HepG2 (cell line): ENCODE measurements around the gene NINJ2. TPM values are rescaled to one million over a fixed set of nuclear protein-coding genes. Genes with fewer than 3 reads are reported as not detected.

Source experiments
- EHMT2 ChIP-seq: fragments of 200-600 bp; sonication (generic); IDR thresholded peaks from 2 replicates; pipeline ENCODE4 v1.7.0; 2017; ENCODE audit warnings: antibody characterized with exemption, low read depth, low read length, borderline replicate concordance
- FOXJ3 ChIP-seq: sonication (generic); formaldehyde crosslinking; IDR thresholded peaks from 2 replicates; pipeline ENCODE4 v1.4.0; 2020; ENCODE audit warnings: missing genetic modification reagents, mild to moderate bottlenecking, borderline replicate concordance
- GATAD1 ChIP-seq: IDR thresholded peaks from 2 replicates; pipeline ENCODE4 v1.6.1; 2016; ENCODE audit warnings: missing genetic modification reagents, missing compliant biosample characterization
- KLF11 ChIP-seq: IDR thresholded peaks from 2 replicates; pipeline ENCODE4 v1.6.1; 2016; ENCODE audit warnings: missing compliant biosample characterization
- MZF1 ChIP-seq: sonication (generic); formaldehyde crosslinking; IDR thresholded peaks from 2 replicates; pipeline ENCODE4 v1.8.1; 2023; ENCODE audit warnings: mild to moderate bottlenecking, missing genetic modification reagents, borderline replicate concordance
- NPAS2 ChIP-seq: sonication (generic); formaldehyde crosslinking; IDR thresholded peaks from 2 replicates; pipeline ENCODE4 v1.8.0; 2022; ENCODE audit warnings: mild to moderate bottlenecking, missing genetic modification reagents, borderline replicate concordance
- RFX3 ChIP-seq: IDR thresholded peaks from 2 replicates; pipeline ENCODE4 v1.6.1; 2016; ENCODE audit warnings: missing biosample characterization, missing genetic modification reagents
- TEAD2 ChIP-seq: sonication (generic); formaldehyde crosslinking; IDR thresholded peaks from 2 replicates; pipeline ENCODE4 v1.9.0; 2021; ENCODE audit warnings: missing genetic modification reagents
- ZKSCAN8 ChIP-seq: IDR thresholded peaks from 2 replicates; pipeline ENCODE4 v1.6.1; 2016; ENCODE audit warnings: borderline replicate concordance, missing genetic modification reagents, missing compliant biosample characterization
- ZMYM4 ChIP-seq: sonication (generic); formaldehyde crosslinking; IDR thresholded peaks from 2 replicates; pipeline ENCODE4 v1.8.1; 2023; ENCODE audit warnings: mild to moderate bottlenecking, missing genetic modification reagents
- ZNF143 ChIP-seq: sonication (generic); formaldehyde crosslinking; IDR thresholded peaks from 2 replicates; pipeline ENCODE4 v1.4.0; 2020; ENCODE audit warnings: missing genetic modification reagents
- ZNF225 ChIP-seq: sonication (generic); formaldehyde crosslinking; IDR thresholded peaks from 2 replicates; pipeline ENCODE4 v1.4.0; 2020; ENCODE audit warnings: mild to moderate bottlenecking, missing genetic modification reagents
- ZNF484 ChIP-seq: sonication (generic); formaldehyde crosslinking; IDR thresholded peaks from 2 replicates; pipeline ENCODE4 v1.5.1; 2020; ENCODE audit warnings: mild to moderate bottlenecking, low read depth, missing genetic modification reagents, borderline replicate concordance
- ZNF567 ChIP-seq: sonication (generic); formaldehyde crosslinking; IDR thresholded peaks from 2 replicates; pipeline ENCODE4 v1.8.1; 2023; ENCODE audit warnings: mild to moderate bottlenecking, missing genetic modification reagents, borderline replicate concordance
- ZSCAN12 ChIP-seq: sonication (generic); formaldehyde crosslinking; IDR thresholded peaks from 2 replicates; pipeline ENCODE4 v1.9.0; 2021; ENCODE audit warnings: mild to moderate bottlenecking, missing genetic modification reagents
- polyA plus RNA-seq, 8 experiments: library from polyadenylated mRNA; depleted of rRNA in 3 of 8; stranded (reverse) in 7 of 8; unstranded in 1 of 8; fragments of >200 nt; fragmentation: Illumina TruSeq in 4 of 8; extraction: Trizol in 4 of 8; gene quantifications; 2 replicates each; pipeline versions ENCODE4 v1.2.1 to v1.2.3, GENCODE V29; 2011 to 2016; ENCODE audit warnings: low read depth in 4 of 8, missing spikeins in 1 of 8, mixed read lengths in 1 of 8; ENCODE audit not compliant: insufficient read depth in 1 of 8
- total RNA-seq, 5 experiments: library from RNA; depleted of rRNA; stranded (reverse); fragments of >200 nt; fragmentation: Illumina TruSeq; extraction: Trizol; gene quantifications; 2 replicates each; pipeline ENCODE4 v1.2.3, GENCODE V29; 2016; ENCODE audit warnings: low read depth in 1 of 5
- TF ChIP-seq, protein P1 (sequence below): sonication (generic); formaldehyde crosslinking; IDR thresholded peaks from 2 replicates; pipeline ENCODE4 v1.8.1; 2023; ENCODE audit warnings: mild to moderate bottlenecking, inconsistent platforms, moderate library complexity, missing genetic modification reagents, borderline replicate concordance
- TF ChIP-seq, protein P2 (sequence below): sonication (generic); formaldehyde crosslinking; conservative IDR thresholded peaks from 2 replicates; pipeline ENCODE4 v1.8.0; 2022; ENCODE audit warnings: low read depth, missing genetic modification reagents
- TF ChIP-seq, protein P3 (sequence below): IDR thresholded peaks from 2 replicates; pipeline ENCODE4 v1.6.1; 2016; ENCODE audit warnings: control low read depth
- TF ChIP-seq, protein P4 (sequence below): IDR thresholded peaks from 2 replicates; pipeline ENCODE4 v1.6.1; 2016; ENCODE audit warnings: missing compliant biosample characterization, missing genetic modification reagents, borderline replicate concordance
- TF ChIP-seq, protein P5 (sequence below): sonication (generic); formaldehyde crosslinking; IDR thresholded peaks from 2 replicates; pipeline ENCODE4 v1.4.0; 2020; ENCODE audit warnings: missing genetic modification reagents

Gene NINJ2
- total and polyA plus RNA-seq, 2 of the 13 experiments (the other 11 are each of a cell fraction or from before 2014, with no cell fraction given): 0.62 to 3.8 TPM

DNA sequence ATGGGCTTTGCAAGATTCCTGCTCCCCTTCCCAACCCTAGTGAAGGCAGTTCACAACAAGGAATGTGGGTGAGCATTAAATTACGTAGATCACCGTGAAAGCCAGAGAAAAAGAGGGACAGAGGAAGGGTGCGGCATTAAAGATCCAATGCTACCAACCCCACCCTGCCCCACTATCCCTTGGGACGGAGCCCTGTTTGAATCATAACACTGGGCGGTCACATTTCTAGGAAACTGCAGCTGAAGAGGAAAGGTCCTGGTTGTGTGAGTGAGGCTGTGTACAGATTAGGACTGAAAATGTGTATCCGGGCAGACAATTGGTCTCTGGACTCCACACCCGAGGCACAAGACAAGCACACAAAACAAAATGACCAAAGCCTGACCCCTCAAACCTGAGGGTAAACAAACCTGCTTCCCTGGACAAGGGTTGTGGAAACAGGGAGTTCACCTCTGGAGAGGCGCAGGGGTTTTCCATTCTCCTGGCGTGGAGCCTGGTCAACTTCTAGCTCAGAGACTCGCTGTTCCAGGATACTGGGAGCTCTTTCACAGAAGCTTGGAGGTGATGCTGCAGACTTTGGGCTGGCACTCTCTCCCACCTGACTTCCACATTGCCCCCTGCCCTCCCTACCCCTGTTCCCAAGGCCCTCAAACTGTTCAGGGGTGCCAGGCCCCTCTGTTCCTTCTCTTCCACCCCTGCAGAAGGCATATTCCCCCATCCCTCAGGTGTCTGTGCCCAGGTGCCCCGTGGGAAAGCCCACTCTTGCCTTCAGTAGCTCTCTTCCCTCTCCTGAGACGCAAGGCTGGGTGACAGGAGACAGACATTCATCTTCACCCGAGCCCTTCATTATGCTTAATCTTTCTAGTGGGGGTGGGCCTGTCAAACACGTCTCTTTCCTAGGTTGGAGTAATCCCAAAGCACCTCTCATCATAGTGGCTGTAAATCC lies 16.5 kb downstream of the NINJ2 start (continued):
- TF ChIP-seq, protein P1, sequence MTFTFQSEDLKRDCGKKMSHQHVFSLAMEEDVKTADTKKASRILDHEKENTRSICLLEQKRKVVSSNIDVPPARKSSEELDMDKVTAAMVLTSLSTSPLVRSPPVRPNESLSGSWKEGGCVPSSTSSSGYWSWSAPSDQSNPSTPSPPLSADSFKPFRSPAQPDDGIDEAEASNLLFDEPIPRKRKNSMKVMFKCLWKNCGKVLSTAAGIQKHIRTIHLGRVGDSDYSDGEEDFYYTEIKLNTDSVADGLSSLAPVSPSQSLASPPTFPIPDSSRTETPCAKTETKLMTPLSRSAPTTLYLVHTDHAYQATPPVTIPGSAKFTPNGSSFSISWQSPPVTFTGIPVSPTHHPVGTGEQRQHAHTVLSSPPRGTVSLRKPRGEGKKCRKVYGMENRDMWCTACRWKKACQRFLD: no peak
- TF ChIP-seq ZSCAN12 (CRISPR knock-in tag) (0 out of 2 replicates have a peak, but pooled peaks have one; percentile 18), NPAS2 (CRISPR knock-in tag) (no peak), KLF11 (CRISPR knock-in tag) (no peak; the same call in 1 of the 2 replicates), EHMT2 (no peak), ZNF567 (CRISPR knock-in tag) (no peak), GATAD1 (CRISPR knock-in tag) (peak; percentile 61), ZNF225 (CRISPR knock-in tag) (no peak), RFX3 (CRISPR knock-in tag) (no peak), TEAD2 (CRISPR knock-in tag) (no peak), ZNF143 (CRISPR knock-in tag) (peak; percentile 33; the same call in 1 of the 2 replicates), ZNF484 (CRISPR knock-in tag) (no peak), FOXJ3 (CRISPR knock-in tag) (peak; percentile 94), MZF1 (CRISPR knock-in tag) (no peak), ZKSCAN8 (CRISPR knock-in tag) (peak; percentile 65), ZMYM4 (CRISPR knock-in tag) (peak; percentile 77)
- TF ChIP-seq, protein P2, sequence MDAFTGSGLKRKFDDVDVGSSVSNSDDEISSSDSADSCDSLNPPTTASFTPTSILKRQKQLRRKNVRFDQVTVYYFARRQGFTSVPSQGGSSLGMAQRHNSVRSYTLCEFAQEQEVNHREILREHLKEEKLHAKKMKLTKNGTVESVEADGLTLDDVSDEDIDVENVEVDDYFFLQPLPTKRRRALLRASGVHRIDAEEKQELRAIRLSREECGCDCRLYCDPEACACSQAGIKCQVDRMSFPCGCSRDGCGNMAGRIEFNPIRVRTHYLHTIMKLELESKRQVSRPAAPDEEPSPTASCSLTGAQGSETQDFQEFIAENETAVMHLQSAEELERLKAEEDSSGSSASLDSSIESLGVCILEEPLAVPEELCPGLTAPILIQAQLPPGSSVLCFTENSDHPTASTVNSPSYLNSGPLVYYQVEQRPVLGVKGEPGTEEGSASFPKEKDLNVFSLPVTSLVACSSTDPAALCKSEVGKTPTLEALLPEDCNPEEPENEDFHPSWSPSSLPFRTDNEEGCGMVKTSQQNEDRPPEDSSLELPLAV (CRISPR knock-in tag): no peak
- TF ChIP-seq, protein P3, sequence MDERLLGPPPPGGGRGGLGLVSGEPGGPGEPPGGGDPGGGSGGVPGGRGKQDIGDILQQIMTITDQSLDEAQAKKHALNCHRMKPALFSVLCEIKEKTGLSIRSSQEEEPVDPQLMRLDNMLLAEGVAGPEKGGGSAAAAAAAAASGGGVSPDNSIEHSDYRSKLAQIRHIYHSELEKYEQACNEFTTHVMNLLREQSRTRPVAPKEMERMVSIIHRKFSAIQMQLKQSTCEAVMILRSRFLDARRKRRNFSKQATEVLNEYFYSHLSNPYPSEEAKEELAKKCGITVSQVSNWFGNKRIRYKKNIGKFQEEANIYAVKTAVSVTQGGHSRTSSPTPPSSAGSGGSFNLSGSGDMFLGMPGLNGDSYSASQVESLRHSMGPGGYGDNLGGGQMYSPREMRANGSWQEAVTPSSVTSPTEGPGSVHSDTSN (CRISPR knock-in tag): no peak
- TF ChIP-seq, protein P4, sequence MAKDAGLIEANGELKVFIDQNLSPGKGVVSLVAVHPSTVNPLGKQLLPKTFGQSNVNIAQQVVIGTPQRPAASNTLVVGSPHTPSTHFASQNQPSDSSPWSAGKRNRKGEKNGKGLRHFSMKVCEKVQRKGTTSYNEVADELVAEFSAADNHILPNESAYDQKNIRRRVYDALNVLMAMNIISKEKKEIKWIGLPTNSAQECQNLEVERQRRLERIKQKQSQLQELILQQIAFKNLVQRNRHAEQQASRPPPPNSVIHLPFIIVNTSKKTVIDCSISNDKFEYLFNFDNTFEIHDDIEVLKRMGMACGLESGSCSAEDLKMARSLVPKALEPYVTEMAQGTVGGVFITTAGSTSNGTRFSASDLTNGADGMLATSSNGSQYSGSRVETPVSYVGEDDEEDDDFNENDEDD (CRISPR knock-in tag): no peak
- TF ChIP-seq, protein P5, sequence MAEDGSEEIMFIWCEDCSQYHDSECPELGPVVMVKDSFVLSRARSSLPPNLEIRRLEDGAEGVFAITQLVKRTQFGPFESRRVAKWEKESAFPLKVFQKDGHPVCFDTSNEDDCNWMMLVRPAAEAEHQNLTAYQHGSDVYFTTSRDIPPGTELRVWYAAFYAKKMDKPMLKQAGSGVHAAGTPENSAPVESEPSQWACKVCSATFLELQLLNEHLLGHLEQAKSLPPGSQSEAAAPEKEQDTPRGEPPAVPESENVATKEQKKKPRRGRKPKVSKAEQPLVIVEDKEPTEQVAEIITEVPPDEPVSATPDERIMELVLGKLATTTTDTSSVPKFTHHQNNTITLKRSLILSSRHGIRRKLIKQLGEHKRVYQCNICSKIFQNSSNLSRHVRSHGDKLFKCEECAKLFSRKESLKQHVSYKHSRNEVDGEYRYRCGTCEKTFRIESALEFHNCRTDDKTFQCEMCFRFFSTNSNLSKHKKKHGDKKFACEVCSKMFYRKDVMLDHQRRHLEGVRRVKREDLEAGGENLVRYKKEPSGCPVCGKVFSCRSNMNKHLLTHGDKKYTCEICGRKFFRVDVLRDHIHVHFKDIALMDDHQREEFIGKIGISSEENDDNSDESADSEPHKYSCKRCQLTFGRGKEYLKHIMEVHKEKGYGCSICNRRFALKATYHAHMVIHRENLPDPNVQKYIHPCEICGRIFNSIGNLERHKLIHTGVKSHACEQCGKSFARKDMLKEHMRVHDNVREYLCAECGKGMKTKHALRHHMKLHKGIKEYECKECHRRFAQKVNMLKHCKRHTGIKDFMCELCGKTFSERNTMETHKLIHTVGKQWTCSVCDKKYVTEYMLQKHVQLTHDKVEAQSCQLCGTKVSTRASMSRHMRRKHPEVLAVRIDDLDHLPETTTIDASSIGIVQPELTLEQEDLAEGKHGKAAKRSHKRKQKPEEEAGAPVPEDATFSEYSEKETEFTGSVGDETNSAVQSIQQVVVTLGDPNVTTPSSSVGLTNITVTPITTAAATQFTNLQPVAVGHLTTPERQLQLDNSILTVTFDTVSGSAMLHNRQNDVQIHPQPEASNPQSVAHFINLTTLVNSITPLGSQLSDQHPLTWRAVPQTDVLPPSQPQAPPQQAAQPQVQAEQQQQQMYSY (CRISPR knock-in tag): no peak
